ENCODE data around the gene UGT1A7. TPM values are rescaled to one million over a fixed set of nuclear protein-coding genes. Genes with fewer than 3 reads are reported as not detected.
"Not testable (repeated sequence)": the region's sequence is repeated elsewhere in the genome, so short reads cannot be mapped to it uniquely, and the experiment has no call there.

The UGT1A7 gene
- total RNA-seq, 1 donor from 2014 or later = 0.12 TPM

DNA sequence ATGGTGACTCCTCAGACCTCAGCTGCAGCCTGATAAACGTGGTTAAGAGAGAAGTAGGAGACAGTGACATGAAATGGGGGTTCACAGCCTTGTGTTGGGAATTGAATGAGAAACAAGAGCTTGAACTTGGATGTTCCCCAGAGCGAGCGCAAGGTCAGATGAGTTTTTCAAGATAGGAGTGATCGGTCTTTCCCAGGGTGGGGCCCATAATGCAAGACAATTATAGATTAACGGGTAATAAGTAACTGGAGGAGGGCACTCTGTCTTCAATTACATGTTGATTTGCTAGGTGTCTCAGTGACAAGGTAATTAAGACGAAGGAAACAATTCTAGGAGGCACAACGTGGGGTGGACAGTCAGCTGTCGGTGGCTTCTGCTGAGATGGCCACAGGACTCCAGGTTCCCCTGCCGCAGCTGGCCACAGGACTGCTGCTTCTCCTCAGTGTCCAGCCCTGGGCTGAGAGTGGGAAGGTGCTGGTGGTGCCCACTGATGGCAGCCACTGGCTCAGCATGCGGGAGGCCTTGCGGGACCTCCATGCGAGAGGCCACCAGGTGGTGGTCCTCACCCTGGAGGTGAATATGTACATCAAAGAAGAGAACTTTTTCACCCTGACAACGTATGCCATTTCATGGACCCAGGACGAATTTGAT is 31.0 kb downstream of the UGT1A7 start, which contains the start of gene UGT1A5:
Gene UGT1A5, plus strand, starts transcription at position 297 of the 651 bp plus-strand sequence. Its CDS starts 85 bp downstream, at position 382.
- DNase-seq (ENCODE audit: low spot score) = no peak
- Mint-ChIP-seq H3K4me3 (ENCODE audit: unreplicated experiment) (no peak within 1 kb of the TSS), H3K4me1 (ENCODE audit: low read depth) (peaks cover 31% of the 10 kb centered on the region), H3K27ac (ENCODE audit: unreplicated experiment) (no peak within 1 kb of the TSS), H3K27me3 (ENCODE audit: low read depth) (no peaks in the 10 kb centered on the region), H3K36me3 (ENCODE audit: low read depth) (no peaks in the 10 kb centered on the region), H3K9me3 (ENCODE audit: low read depth) (no peaks in the 10 kb centered on the region)
- TF ChIP-seq, protein P1, sequence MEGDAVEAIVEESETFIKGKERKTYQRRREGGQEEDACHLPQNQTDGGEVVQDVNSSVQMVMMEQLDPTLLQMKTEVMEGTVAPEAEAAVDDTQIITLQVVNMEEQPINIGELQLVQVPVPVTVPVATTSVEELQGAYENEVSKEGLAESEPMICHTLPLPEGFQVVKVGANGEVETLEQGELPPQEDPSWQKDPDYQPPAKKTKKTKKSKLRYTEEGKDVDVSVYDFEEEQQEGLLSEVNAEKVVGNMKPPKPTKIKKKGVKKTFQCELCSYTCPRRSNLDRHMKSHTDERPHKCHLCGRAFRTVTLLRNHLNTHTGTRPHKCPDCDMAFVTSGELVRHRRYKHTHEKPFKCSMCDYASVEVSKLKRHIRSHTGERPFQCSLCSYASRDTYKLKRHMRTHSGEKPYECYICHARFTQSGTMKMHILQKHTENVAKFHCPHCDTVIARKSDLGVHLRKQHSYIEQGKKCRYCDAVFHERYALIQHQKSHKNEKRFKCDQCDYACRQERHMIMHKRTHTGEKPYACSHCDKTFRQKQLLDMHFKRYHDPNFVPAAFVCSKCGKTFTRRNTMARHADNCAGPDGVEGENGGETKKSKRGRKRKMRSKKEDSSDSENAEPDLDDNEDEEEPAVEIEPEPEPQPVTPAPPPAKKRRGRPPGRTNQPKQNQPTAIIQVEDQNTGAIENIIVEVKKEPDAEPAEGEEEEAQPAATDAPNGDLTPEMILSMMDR (IDR thresholded peaks at IDR 0.05) = no peak

DNA sequence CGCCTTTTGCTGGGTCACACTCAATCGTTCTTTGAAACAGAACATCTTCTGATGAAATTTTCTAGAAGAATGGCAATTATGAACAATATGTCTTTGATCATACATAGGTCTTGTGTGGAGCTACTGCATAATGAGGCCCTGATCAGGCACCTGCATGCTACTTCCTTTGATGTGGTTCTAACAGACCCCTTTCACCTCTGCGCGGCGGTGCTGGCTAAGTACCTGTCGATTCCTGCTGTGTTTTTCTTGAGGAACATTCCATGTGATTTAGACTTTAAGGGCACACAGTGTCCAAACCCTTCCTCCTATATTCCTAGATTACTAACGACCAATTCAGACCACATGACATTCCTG is 31.5 kb downstream of the UGT1A7 start:
- no peak for DNase-seq (ENCODE audit: low spot score)
- Mint-ChIP-seq H3K4me3 (ENCODE audit: unreplicated experiment) (no peak overlapping the region), H3K9me3 (ENCODE audit: low read depth) (no peaks in the 10 kb centered on the region), H3K27me3 (ENCODE audit: low read depth) (peaks cover 2% of the 10 kb centered on the region), H3K27ac (ENCODE audit: unreplicated experiment) (no peak overlapping the region), H3K36me3 (ENCODE audit: low read depth) (peaks cover under 1% of the 10 kb centered on the region), H3K4me1 (ENCODE audit: low read depth) (peaks cover 26% of the 10 kb centered on the region)
- TF ChIP-seq, protein P1 (IDR thresholded peaks at IDR 0.05) = no peak

DNA sequence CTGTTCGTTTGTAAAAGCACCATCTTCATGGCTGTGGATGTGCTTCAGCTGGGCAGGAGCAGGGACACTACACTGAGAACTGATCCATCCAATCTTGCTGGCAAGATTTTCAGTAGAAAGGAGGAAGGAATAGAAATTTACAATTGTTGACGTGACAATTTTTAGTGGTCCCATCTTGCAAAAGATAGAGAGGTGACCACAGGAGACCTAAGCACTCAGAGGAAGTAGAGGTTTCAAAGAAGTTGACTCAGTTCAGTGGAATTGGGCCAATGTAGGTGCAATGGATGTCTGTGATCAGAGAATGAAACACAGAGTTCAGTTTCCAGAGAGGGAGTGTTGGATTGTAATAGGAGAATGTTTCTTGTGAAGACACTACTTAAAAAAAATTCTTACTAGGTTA is 32.4 kb downstream of the UGT1A7 start:
- peaks cover 6% of the 10 kb centered on the region for H3K27me3 Mint-ChIP-seq (ENCODE audit: low read depth)
- no peaks in the 10 kb centered on the region for H3K9me3 Mint-ChIP-seq (ENCODE audit: low read depth)
- H3K4me1 Mint-ChIP-seq (ENCODE audit: low read depth) = peaks cover 19% of the 10 kb centered on the region
- H3K27ac Mint-ChIP-seq (ENCODE audit: unreplicated experiment) = no peak overlapping the region
- no peak for DNase-seq (ENCODE audit: low spot score)
- no peak overlapping the region for H3K4me3 Mint-ChIP-seq (ENCODE audit: unreplicated experiment)
- TF ChIP-seq, protein P1 (IDR thresholded peaks at IDR 0.05) = no peak
- peaks cover 3% of the 10 kb centered on the region for H3K36me3 Mint-ChIP-seq (ENCODE audit: low read depth)

DNA sequence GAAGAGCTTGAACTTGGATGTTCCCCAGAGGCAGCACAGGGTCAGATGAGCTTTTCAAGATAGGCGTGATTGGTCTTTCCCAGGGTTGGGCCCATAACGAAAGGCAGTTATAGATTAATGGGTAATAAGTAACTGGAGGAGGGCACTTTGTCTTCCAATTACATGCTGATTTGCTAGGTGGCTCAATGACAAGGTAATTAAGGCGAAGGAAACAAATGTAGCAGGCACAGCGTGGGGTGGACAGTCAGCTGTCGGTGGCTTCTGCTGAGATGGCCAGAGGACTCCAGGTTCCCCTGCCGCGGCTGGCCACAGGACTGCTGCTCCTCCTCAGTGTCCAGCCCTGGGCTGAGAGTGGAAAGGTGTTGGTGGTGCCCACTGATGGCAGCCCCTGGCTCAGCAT is 36.9 kb downstream of the UGT1A7 start, which contains the start of gene UGT1A4:
Gene UGT1A4, plus strand, starts transcription at position 185 of the 400 bp plus-strand sequence. Its CDS starts 85 bp downstream, at position 270.
- H3K36me3 Mint-ChIP-seq (ENCODE audit: low read depth) = peaks cover 5% of the 10 kb centered on the region
- DNase-seq (ENCODE audit: low spot score) = no peak
- H3K27me3 Mint-ChIP-seq (ENCODE audit: low read depth) = peaks cover 9% of the 10 kb centered on the region
- no peaks in the 10 kb centered on the region for H3K4me1 Mint-ChIP-seq (ENCODE audit: low read depth)
- no peak within 1 kb of the TSS for H3K4me3 Mint-ChIP-seq (ENCODE audit: unreplicated experiment)
- TF ChIP-seq, protein P1 (IDR thresholded peaks at IDR 0.05) = no peak
- peaks cover 3% of the 10 kb centered on the region for H3K9me3 Mint-ChIP-seq (ENCODE audit: low read depth)
- H3K27ac Mint-ChIP-seq (ENCODE audit: unreplicated experiment) = no peak within 1 kb of the TSS

DNA sequence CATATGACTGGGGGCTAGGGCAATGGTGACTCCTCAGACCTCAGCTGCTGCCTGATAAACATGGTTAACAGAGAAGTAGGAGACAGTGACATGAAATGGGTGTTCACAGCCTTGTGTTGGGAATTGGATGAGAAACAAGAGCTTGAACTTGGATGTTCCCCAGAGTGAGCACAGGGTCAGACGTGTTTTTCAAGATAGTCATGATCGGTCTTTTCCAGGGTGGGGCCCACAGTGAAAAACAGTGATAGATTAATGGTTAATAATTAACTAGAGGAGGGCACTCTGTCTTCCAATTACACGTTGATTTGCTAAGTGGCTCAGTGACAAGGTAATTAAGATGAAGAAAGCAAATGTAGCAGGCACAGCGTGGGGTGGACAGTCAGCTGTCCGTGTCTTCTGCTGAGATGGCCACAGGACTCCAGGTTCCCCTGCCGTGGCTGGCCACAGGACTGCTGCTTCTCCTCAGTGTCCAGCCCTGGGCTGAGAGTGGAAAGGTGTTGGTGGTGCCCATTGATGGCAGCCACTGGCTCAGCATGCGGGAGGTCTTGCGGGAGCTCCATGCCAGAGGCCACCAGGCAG is 47.1 kb downstream of the UGT1A7 start, which contains the start of gene UGT1A3:
Gene UGT1A3, plus strand, starts transcription at position 320 of the 579 bp plus-strand sequence. Its CDS starts 85 bp downstream, at position 405.
- H3K27me3 Mint-ChIP-seq (ENCODE audit: low read depth) = peaks cover 34% of the 10 kb centered on the region
- H3K36me3 Mint-ChIP-seq (ENCODE audit: low read depth) = no peaks in the 10 kb centered on the region
- no peak for DNase-seq (ENCODE audit: low spot score)
- H3K9me3 Mint-ChIP-seq (ENCODE audit: low read depth) = no peaks in the 10 kb centered on the region
- H3K4me1 Mint-ChIP-seq (ENCODE audit: low read depth) = no peaks in the 10 kb centered on the region
- no peak within 1 kb of the TSS for H3K4me3 Mint-ChIP-seq (ENCODE audit: unreplicated experiment)
- TF ChIP-seq, protein P1 (IDR thresholded peaks at IDR 0.05) = no peak
- no peak within 1 kb of the TSS for H3K27ac Mint-ChIP-seq (ENCODE audit: unreplicated experiment)

DNA sequence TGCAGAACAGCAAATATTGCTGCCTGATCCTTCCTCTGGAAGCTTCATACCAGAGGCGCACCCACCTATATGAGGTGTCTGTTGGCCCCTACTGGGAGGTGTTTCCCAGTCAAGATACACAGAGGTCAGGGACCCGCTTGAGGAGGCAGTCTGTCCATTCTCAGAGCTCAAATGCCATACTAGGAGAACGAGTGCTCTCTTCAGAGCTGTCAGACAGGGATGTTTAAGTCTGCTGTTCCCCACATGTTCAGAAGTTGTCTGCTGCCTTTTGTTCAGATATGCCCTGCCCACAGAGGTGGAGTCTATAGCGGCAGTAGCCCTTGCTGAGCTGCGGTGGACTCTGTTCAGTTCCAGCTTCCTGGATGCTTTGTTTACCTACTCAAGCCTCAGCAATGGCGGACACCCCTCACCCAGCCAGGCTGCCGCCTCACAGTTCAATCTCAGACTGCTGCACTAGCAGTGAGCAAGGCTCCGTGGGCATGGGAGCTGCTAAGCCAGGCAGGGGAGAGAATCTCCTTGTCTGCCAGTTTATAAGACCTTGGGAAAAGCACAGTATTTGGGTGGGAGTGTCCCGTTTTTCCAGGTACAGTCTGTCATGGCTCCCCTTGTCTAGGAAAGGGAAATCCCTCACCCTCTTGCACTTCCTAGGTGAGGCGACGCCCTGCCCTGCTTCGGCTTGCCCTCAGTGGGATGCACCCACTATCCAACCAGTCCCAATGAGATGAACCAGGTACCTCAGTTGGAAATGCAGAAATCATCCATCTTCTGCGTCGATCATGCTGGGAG is 55.4 kb downstream of the UGT1A7 start:
- H3K27ac Mint-ChIP-seq (ENCODE audit: unreplicated experiment); H3K36me3 Mint-ChIP-seq (ENCODE audit: low read depth); H3K4me3 Mint-ChIP-seq (ENCODE audit: unreplicated experiment); H3K9me3 Mint-ChIP-seq (ENCODE audit: low read depth); H3K4me1 Mint-ChIP-seq (ENCODE audit: low read depth); DNase-seq (ENCODE audit: low spot score): not testable (repeated sequence)
- H3K27me3 Mint-ChIP-seq (ENCODE audit: low read depth) = peaks cover 28% of the 10 kb centered on the region
